Putamen (tissue), 1 donor: Measurements from ENCODE around the gene ZNF385B.
"Not testable (repeated sequence)": the region's sequence is repeated elsewhere in the genome, so short reads cannot be mapped to it uniquely, and the experiment has no call there.

Experiments used
- DNase-seq: peaks from one replicate; pipeline ENCODE4 v3.0.0-alpha.2; 2016; ENCODE audit warnings: low spot score

Gene ZNF385B

GRCh38 chr2:179861416-179862067, at the start of gene ZNF385B:
Gene ZNF385B (minus strand): TSS chr2:179861612.
- DNase-seq: no peak

GRCh38 chr2:179910735-179911113, 49.3 kb upstream of the ZNF385B start:
- no peak for DNase-seq

- DNase-seq: peak; percentile 87
These were observed 48.7 kb upstream of the ZNF385B start for GRCh38 chr2:179909845-179910734.

GRCh38 chr2:179900655-179901054, 39.2 kb upstream of the ZNF385B start:
- DNase-seq: no peak

- DNase-seq: no peak
These were observed 38.3 kb upstream of the ZNF385B start for GRCh38 chr2:179899666-179900065.

GRCh38 chr2:179898873-179899272, 37.5 kb upstream of the ZNF385B start:
- DNase-seq: no peak

- peak; percentile 80 for DNase-seq
These were observed 32.2 kb upstream of the ZNF385B start for GRCh38 chr2:179893616-179894015.

- peak; percentile 47 for DNase-seq
These were observed 29.8 kb upstream of the ZNF385B start for GRCh38 chr2:179891237-179891636.

GRCh38 chr2:179890666-179891065, 29.3 kb upstream of the ZNF385B start:
- no peak for DNase-seq

GRCh38 chr2:179888642-179889041, 27.2 kb upstream of the ZNF385B start:
- not testable (repeated sequence) for DNase-seq

GRCh38 chr2:179884193-179884592, 22.8 kb upstream of the ZNF385B start:
- no peak for DNase-seq

GRCh38 chr2:179882851-179883806, 21.7 kb upstream of the ZNF385B start:
- no peak for DNase-seq

- DNase-seq: no peak
These were observed 16.4 kb upstream of the ZNF385B start for GRCh38 chr2:179877601-179878364.

GRCh38 chr2:179876266-179876665, 14.9 kb upstream of the ZNF385B start:
- no peak for DNase-seq

- no peak for DNase-seq
These were observed 14.5 kb upstream of the ZNF385B start for GRCh38 chr2:179875864-179876263.

- DNase-seq: no peak
These were observed 1.6 kb upstream of the ZNF385B start for GRCh38 chr2:179862898-179863458.

- DNase-seq: no peak
These were observed 391 bp downstream of the ZNF385B start for GRCh38 chr2:179861027-179861415.

GRCh38 chr2:179860255-179861026, 971 bp downstream of the ZNF385B start:
- no peak for DNase-seq

- DNase-seq: no peak
These were observed 1.9 kb downstream of the ZNF385B start for GRCh38 chr2:179859523-179859922.

GRCh38 chr2:179857236-179857635, 4.2 kb downstream of the ZNF385B start:
- DNase-seq: no peak
